ENCODE results near the gene MAPK14. TPM values are rescaled to one million over a fixed set of nuclear protein-coding genes. Genes with fewer than 3 reads are reported as not detected.
"Not testable (repeated sequence)": the region's sequence is repeated elsewhere in the genome, so short reads cannot be mapped to it uniquely, and the experiment has no call there.

Gene MAPK14
- total RNA-seq, 1 experiment from 2014 or later = 56.8 TPM

DNA sequence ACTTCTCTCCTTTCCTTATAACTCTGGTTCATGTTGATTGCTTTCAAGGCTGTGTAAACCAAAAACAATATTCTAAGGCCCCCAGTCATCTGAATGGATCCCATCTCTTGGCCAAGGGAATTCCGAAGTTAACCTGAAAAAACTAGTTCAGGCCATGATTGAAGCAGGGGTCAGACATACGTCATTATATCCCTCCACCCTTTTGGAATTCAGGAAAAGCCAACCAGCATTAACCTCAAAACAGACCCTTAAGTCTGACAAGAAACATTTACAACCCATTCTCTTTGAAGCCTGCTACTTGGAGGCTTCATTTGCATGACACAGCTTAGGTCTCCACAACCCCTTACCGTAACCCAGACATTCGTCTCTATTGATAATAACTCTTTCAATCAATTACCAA is 42.9 kb upstream of the MAPK14 start:
- H3K79me2 ChIP-seq (ENCODE audit: low read length) = no peaks in the 10 kb centered on the region
- POLR2A ChIA-PET (ENCODE audit: unreplicated experiment) = no interaction called here
- H3K27ac ChIP-seq (ENCODE audit: low read length) = no peak overlapping the region
- no peaks in the 10 kb centered on the region for H3K9me2 ChIP-seq (replicated peaks; ENCODE audit: low read length)
- H3K9ac ChIP-seq (ENCODE audit: low read length) = no peak overlapping the region
- TF ChIP-seq CTCF (conservative IDR thresholded peaks at IDR 0.05; ENCODE audit: low read depth, low read length) = no peak
- ATAC-seq (no peak), DNase-seq (no peak)
- no peak overlapping the region for H3K4me2 ChIP-seq (ENCODE audit: low read length)
- no peaks in the 10 kb centered on the region for H3K27me3 ChIP-seq (ENCODE audit: low read length)
- no peaks in the 10 kb centered on the region for H3K9me3 ChIP-seq (ENCODE audit: low read length)
- no peaks in the 10 kb centered on the region for H3K4me1 ChIP-seq (ENCODE audit: insufficient read depth, low read length)
- H3K36me3 ChIP-seq (ENCODE audit: low read depth, low read length) = no peaks in the 10 kb centered on the region
- CTCF ChIA-PET = no interaction called here
- intact Hi-C loops (cut with micrococcal nuclease) = no loop called here
- H4K20me1 ChIP-seq (ENCODE audit: low read length) = no peaks in the 10 kb centered on the region
- no peak overlapping the region for H2AFZ ChIP-seq (ENCODE audit: low read length)
- no TSS peak for BruUV-seq (replicated peaks)
- H3F3A ChIP-seq (ENCODE audit: low read length, unreplicated experiment) = no peaks in the 10 kb centered on the region
- no peak overlapping the region for H3K4me3 ChIP-seq (ENCODE audit: low read length)

- H3K9me2 ChIP-seq (replicated peaks; ENCODE audit: low read length); H3K36me3 ChIP-seq (ENCODE audit: low read depth, low read length); H3K9ac ChIP-seq (ENCODE audit: low read length); ATAC-seq; BruUV-seq (replicated peaks); H4K20me1 ChIP-seq (ENCODE audit: low read length); intact Hi-C loops (cut with micrococcal nuclease); H3K4me1 ChIP-seq (ENCODE audit: insufficient read depth, low read length); CTCF ChIA-PET; H3K27ac ChIP-seq (ENCODE audit: low read length); H3F3A ChIP-seq (ENCODE audit: low read length, unreplicated experiment); POLR2A ChIA-PET (ENCODE audit: unreplicated experiment); H3K27me3 ChIP-seq (ENCODE audit: low read length); H3K79me2 ChIP-seq (ENCODE audit: low read length); H3K4me2 ChIP-seq (ENCODE audit: low read length); H2AFZ ChIP-seq (ENCODE audit: low read length); H3K4me3 ChIP-seq (ENCODE audit: low read length); H3K9me3 ChIP-seq (ENCODE audit: low read length); DNase-seq: not testable (repeated sequence)
Measured at GRCh38 chr6:35988047-35988446, 39.6 kb upstream of the MAPK14 start.

GRCh38 chr6:35993150-35993549 is 34.5 kb upstream of the MAPK14 start:
- no peaks in the 10 kb centered on the region for H3K79me2 ChIP-seq (ENCODE audit: low read length)
- H4K20me1 ChIP-seq (ENCODE audit: low read length) = no peaks in the 10 kb centered on the region
- DNase-seq = no peak
- H3K4me2 ChIP-seq (ENCODE audit: low read length) = no peak overlapping the region
- TF ChIP-seq EZH2 (IDR thresholded peaks at IDR 0.05; ENCODE audit: low read length, unreplicated experiment) (no peak), CTCF (conservative IDR thresholded peaks at IDR 0.05; ENCODE audit: low read depth, low read length) (no peak), EZH2phosphoT487 (IDR thresholded peaks at IDR 0.05; ENCODE audit: borderline replicate concordance, low read length) (no peak)
- no peak overlapping the region for H3K9ac ChIP-seq (ENCODE audit: low read length)
- intact Hi-C loops (cut with micrococcal nuclease) = no loop called here
- no peak overlapping the region for H3K4me3 ChIP-seq (ENCODE audit: low read length)
- no peak overlapping the region for H3K27ac ChIP-seq (ENCODE audit: low read length)
- H3K27me3 ChIP-seq (ENCODE audit: low read length) = peaks cover 10% of the 10 kb centered on the region; the same call in 1 of the 2 replicates
- no peaks in the 10 kb centered on the region for H3K9me2 ChIP-seq (replicated peaks; ENCODE audit: low read length)
- BruUV-seq (replicated peaks) = no TSS peak
- no peak overlapping the region for H2AFZ ChIP-seq (ENCODE audit: low read length)
- no peaks in the 10 kb centered on the region for H3F3A ChIP-seq (ENCODE audit: low read length, unreplicated experiment)
- ATAC-seq = no peak
- no peaks in the 10 kb centered on the region for H3K4me1 ChIP-seq (ENCODE audit: insufficient read depth, low read length)
- ChIA-PET CTCF (no interaction called here), POLR2A (ENCODE audit: unreplicated experiment) (no interaction called here)
- H3K9me3 ChIP-seq (ENCODE audit: low read length) = no peaks in the 10 kb centered on the region
- no peaks in the 10 kb centered on the region for H3K36me3 ChIP-seq (ENCODE audit: low read depth, low read length)

Data from PC-3 (cell line).